HG02610 (cell line): ENCODE data around the gene GPR18.
A peak's percentile ranks its signal among the peaks of the same experiment; 100 is the strongest.
"Not testable (repeated sequence)": the region's sequence is repeated elsewhere in the genome, so short reads cannot be mapped to it uniquely, and the experiment has no call there.

Source experiments
- ATAC-seq: cut with Tn5 transposase; IDR thresholded peaks from one replicate; pipeline ENCODE4 v1.9.1; 2021; ENCODE audit warnings: mild to moderate bottlenecking, moderate library complexity; ENCODE audit not compliant: unreplicated experiment

Gene GPR18

DNA sequence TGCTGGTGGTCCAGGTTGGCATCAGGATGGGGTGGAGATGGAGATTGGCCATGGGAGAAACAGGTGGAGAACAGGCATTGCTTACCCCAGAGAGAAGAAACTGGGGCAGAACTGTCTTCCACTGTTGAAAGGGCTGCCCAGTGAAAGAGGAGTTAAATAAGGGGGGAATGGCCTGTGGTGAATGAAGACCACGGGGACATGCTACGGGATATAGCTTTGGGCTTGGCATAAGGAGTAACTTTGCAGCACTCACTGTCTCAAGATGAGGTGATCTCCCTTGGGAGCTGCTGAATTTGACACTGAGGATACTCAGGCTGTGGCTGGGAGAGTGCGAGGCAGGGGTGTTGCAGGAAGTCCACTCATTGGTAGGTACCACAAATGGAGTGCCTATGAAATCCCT, 10.6 kb upstream of the GPR18 start:
- ATAC-seq: no peak

DNA sequence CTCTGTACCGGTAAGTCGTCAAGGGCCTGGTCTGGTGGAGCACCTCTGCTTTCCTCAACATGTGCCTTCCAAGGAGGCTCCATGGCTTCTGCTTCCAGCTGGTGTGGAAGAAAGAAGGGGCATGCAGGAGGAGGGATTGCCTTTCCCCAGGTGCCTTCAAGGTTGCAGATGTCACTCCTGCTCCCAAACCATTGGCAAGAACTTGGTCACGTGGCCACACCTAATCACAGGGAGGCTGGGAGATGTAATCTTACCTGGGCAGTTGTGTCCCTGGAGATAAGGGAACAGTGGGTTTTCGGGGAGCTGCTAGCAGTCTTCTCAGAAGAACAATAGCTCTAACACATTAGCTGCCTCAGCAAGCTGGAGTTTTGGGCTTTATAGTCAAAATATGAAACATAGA, 9.7 kb upstream of the GPR18 start:
- ATAC-seq: no peak

DNA sequence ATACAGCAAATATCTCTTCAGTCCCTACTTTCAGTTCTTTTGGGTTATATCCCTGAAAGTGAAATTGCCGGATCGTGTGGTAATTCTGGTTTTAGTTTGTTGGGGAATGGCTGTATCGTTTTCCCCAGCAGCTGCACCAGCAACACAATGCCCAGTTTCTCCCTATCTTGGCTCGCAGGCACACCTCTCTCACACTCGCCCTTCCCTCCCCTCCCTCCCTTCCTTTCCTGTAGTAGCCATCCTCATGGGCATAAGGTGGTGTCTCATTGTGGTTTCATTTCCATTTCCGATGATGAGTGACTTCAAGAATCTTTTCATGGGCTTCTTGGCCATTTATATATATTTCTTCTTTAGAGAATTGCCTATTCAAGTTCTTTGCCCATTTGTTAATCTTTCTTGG, 8.6 kb upstream of the GPR18 start:
- no peak for ATAC-seq

DNA sequence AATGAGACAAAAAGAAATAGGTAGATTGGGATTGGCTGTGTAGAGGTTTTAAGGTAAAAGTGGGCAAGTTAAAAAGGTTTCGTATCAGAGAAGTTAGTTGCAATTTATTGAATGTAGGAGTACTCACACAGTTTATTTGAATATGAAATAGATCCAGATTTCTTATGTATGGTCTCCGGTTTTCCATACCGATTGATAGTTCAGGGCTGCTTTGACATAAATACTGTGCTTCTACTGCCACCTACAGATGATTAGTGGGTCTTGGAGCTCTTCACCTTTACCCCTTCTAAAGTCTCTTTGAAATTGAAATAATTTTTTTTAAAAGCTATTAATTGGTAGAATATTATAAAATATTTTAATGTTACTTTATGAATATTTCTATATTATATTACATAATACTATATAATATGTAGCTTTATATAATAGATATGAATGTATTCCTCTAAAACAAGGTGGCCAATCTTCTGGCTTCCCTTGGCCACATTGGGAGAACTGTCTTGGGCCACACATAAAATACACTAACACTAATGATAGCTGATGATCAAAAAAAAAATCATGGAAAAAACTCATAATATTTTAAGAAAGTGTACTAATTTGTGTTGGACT, 7.7 kb upstream of the GPR18 start:
- peak; percentile 40 for ATAC-seq

DNA sequence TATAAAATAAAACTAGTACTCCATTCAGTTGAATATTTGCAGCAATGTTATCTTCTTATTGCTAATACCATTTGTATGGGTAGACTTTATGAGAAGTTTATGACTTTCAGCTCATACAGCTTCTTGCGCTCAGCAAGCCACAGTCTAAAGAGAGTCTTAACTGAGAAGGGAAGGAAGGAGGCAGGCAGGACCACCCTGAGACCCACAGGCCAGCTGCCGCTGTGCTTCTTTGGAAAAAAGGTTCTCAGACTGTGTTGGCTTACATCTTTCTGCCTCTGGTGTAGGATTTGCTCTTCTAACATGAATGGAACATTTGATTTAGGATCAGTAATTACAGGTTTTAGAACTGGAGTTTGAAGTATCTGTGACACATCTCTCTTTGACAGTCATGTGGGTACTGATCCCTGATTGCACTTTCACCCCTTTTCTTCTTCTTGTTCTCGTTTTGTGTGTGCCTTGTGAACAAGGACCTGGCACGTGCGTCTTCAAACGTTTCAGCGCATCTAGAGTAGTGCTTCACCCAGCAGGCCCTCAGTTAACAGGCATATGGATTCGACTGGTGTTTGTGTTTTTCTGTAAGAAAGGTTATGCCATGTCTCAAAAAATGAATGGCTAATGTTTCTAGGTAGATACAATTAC, 7.1 kb upstream of the GPR18 start:
- ATAC-seq: no peak

DNA sequence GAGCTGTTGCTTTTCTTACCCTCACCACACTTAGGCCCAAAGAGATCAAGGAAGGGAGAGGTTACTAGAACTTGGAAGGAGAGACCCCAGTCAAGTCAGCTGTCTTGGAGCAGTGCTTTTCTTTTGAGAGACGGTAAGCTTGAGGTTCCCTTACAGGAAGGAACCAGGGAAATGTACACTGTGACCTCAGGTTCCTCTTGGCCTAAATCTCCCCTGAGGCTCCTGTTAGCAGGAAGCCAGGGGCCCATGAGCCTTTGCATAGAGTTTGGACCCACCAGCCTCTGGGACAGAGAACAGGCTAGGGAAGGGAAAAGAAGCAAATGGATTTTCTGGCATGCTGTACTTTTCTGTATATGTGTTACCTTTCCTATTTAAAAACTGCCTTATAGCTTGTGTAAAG, 5.9 kb upstream of the GPR18 start:
- ATAC-seq: no peak

DNA sequence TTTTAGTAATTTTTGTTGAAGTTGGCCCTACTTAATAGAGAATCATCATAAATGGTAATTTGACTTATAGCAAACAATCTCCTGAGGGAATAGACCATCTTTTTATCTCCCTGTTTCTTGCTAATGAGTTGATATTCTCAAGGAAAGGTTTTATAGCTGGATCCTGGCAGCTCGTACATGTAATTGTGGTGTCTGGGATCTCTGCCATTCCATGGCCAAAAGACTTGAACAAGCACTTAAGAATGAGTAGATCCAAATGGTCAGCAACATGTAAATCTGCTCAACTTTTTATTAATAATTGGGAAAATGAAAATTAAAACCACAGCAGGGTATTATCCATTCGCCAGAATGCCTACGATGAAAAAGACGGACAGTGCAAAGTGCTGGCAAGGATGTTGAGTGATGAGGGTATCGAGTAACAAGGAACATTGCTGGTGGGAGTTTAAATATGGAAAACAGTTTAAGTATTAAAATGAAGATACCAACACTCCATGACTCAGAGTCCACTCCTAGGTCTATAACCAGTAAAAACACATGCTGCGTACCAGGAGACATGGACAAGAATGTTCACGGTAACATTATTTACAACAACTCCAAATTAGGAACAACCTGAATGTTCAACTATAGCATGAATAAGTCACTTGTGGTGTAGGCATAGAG, 5.1 kb upstream of the GPR18 start:
- ATAC-seq: no peak

DNA sequence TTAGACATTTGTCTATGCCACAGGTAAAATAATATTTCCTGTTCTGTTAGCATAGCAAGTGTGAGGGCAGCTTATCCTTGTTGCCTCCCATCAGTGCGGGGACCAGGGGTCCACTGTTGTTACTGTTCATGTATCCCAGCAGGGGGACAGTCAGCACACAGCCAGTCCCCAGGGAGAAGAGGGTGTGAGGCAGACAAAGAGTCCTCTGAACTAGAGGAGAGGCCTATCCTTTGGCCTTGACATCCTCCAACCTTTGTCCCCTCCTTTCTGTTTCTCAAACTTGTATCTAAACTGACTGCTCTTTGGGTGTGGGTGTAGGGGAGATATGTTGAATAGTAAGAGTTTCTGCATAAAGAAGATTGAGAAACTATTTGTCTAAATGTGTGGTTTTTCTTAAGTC, 2.9 kb upstream of the GPR18 start:
- no peak for ATAC-seq

DNA sequence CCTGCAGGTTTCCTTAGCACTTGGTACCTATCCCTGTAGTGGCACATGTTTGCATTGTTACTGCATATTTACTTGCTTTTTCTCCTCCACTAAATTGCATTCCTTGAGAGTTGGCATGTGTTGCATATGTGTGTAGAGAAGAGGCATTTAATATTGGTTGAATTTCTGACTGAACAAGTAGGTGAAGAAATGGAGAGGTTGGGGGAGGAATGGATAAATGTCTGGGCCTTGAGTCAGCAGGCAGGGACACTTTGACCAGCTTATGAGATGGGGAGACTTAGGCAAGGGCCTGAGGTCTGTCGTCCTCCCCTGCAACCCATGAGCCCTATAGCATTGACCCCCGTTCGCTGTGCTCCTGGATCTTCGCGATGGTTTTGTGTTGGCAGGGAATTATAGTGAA, 2.0 kb upstream of the GPR18 start:
- no peak for ATAC-seq

DNA sequence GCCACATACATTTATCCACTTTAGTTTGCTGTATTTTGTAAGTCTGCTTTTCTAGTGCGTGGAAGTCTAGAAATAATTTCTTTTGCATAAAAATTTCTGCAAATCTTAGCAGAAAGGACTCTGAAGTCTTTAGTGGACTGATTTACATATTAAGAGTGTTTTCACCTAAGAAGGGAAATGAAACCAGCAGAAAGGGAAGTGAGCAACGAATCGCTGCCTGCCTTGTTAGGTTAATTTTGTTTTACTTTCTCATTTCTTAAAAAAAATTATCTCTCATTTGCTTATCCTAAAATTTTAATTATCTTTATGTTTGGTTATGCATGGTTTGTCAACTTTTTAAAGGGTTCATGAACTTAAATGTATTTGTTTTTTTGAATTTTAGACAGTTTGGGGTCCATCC, 767 bp upstream of the GPR18 start:
- peak; percentile 59 for ATAC-seq

DNA sequence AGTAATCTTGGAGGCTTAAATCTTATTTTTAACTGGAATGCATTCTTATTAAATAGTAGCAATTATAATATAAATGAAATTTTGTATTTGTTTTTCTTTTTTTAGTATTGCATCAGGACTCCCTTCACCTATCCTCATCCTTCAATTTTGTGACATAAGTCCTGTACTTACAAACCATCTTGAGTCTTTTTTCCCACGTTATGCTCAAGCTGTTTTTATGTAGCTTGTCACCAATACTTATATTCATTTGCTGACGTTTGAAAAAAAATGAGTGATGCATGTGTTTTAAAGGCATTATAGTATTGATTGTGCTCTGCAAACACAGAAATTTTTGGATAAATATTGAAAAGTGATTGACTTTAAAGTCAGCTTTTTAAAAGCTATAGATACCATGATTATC, 888 bp downstream of the GPR18 start:
- ATAC-seq: no peak

DNA sequence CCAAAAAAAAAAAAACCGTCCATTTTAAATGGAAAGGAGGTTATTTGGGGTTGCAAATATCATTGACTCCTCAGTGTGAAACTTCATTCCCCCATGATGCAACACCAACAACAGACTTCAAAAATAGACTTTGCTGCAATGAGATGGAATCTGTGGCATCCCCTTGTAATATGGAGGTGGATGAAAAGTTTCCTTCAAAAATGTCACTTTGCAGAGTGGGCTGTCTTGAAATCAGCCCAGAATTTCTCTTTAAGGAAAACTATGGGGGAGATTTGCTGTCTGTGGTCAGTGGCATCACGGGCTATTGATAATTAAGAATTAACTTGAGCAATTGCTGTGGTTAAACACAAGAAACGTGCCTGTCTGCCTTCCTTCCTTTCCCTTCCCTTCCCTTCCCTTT, 1.5 kb downstream of the GPR18 start:
- no peak for ATAC-seq

DNA sequence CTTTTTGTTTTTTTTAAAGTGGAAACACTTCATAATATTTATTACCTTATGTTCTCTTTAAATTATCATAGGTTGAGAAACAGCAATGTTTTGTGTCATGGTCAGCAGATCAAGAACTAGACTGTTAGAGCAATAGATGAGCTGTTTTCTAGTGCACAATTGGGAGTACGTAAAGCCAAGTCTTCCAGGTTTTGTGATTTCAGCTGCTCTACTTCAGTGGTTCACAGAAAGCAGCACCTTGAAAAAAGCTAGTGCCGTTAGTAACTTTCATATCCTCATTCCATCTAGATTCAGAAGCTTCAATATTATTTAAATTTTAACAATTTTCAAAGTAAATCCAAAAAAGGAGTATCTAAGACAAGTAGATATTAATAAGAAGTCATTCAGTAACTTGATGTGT, 1.9 kb downstream of the GPR18 start:
- no peak for ATAC-seq

DNA sequence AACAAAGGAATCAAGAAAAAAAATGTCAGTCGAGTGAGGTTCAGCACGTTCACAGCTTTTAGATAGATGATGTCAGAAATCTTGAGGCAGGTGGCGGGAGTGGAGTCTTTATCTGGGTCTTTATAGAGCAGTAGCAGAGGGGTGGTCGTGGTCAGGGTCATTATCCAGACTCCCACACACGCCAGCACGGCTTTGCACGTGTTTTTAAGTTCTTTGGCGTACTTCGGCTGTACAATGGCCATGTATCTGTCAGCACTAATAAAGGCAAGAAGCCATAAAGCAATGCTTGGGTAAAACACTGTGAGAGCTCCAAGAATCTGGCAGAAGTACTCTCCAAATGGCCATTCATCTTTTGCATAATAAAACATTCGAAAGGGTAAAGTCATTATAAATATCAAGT, 2.9 kb downstream of the GPR18 start:
- ATAC-seq: no peak

DNA sequence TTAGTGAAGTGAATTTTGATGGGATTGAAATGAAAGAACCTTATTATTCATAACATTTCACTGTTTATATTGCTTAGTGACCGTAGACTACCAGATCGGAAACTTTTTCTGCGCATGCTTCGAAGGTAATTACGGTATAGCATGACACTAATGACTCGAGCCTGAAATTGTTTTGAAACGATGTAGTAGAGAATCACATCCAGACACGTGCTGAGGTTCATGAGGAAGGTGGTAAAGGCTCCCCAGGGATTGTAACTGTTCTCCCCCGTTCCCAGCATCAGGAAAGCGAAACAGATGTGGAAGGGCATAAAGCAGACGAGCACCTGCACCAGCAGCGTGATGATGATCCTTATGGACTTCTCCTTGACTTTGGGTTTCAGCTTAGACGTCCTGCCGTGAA, 3.3 kb downstream of the GPR18 start:
- no peak for ATAC-seq

DNA sequence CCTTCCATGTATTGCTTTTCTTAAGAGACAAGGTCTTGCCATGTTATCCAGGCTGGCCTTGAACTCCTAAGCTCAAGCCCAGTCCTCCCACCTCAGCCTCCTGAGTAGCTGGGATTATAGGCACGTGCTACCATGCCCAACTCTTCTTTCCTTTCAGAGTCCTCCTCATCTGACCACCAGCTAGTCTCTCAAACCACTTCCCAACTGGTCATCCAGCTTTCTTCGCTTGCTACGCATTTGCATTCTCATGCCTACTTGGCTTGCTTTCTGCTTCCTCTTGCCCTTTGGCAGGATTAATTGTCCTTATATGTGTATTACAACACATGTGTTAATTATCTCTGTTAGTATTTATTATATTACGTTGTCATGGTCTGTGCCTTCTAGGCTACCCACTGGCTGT, 6.3 kb downstream of the GPR18 start:
- no peak for ATAC-seq

DNA sequence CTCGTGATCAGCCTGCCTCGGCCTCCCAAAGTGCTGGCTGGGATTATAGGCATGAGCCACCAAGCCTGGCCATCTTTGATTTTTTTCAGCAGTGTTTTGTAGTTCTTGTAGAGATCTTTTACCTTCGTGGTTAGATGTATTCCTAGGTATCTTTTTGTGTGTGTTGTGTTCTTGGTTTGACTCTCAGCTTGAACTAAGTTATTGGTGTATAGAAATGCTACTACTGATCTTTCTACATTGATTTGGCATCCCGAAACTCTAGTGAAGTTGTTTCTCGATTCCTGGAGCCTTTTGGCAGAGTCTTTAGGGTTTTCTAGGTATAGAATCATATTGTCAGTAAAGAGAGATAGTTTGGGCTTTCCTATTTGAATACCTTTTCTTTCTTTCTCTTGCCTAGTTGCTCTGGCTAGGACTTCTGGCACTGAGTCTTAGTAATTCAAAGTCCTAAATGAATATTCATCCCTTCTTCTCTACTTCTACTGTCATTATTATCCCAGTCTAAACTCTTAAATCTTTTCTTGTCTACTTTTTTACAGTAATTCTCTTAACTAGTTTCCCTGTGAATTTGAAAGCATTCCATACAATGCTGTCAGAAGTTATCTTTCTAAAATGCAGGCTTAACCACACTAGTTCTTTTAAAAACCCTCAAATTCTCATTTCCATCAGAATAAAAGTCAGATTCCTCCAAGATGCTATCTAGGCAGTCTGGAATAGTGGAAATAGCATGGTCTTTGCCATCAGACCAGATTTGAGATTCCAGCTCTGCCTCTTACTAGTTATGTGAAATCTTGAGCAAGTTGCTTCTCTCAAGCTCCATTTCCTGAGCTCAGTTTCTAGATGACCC, 7.0 kb downstream of the GPR18 start:
- peak; percentile 79 for ATAC-seq

DNA sequence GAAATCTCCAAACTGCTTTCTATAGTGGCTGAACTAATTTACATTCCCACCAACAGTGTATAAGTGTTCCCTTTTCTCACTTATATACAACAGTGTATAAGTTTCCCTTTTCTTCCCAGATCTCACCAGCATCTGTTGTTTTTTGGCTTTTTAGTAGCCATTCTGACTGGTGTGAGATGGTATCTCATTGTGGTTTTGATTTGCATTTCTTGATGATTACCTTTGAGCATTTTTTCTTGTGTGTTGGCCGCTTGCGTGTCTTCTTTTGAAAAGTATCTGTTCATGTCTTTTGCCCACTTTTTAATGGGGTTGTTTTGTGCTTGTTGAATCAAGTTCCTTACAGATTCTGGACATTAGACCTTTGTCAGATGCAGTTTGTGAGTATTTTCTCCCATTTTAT, 8.6 kb downstream of the GPR18 start:
- ATAC-seq: not testable (repeated sequence)

DNA sequence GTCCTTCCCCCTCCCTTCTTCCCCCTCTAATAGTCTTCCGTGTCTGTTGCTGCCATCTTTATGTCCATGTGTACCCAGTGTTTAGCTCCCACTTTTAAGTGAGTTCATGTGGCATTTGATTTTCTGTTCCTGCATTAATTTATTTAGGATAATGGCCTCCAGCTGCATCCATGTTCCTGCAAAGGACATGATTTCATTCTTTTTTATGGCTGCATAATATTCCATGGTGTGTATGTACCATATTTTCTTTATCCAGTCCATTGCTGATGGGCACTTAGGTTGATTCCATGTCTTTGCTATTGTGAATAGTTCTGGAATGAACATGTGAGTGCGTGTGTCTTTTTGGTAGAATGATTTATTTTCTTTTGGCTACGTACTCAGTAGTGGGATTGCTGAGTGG, 9.0 kb downstream of the GPR18 start:
- not testable (repeated sequence) for ATAC-seq

DNA sequence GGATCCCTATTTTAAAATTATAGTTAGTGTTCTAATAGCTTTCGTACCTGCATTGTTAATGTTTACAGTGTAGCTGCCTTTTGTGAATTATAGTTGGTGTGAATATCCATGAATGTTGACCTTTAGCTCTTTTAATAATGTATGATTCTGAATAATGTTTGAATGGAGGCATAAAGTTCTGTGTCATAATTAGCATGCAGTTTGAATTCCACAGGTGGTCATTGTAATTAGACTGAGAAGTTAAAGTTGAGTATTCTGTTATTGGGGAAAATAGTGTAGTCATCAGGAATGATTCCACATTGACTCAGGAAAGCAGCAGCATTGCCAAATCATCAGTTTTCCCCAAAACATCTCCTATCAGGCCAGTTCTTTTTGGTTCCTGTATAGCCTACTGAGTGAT, 12.1 kb downstream of the GPR18 start:
- no peak for ATAC-seq

DNA sequence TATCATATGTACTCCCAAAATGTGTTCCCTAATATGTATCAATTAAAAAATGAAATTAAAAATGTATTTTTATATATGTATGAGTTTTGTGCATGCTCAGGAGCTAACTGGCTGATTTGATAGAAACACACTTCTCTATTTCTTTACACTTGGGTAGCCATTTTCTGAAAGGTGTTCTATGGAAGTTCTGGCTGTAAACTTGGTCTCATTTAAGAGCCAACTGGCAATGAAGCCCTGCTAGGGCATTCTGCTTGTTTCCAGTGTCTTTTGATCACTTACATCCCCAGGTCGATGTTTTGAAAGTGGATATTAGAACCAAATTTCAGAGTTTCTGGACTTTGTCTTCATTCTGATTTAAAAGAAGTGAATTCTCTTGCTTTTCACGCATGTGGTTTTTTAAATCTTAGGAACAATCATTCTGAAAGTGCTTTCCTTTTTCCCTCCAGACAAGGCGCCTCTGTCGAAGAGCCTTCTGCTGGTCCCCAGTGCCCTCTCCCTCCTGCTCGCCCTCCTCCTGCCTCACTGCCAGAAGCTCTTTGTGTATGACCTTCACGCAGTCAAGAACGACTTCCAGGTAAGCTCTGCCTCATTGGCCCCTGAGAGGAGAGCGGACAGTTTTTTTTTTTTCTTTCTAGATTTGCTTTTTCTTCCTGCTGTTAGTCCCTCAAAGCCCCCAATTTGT, 20.1 kb downstream of the GPR18 start:
- ATAC-seq: peak; percentile 85
